ENCODE data around the gene DHRS12. TPM values are rescaled to one million over a fixed set of nuclear protein-coding genes. Genes with fewer than 3 reads are reported as not detected.
A peak's percentile ranks its signal among the peaks of the same experiment; 100 is the strongest.
"Not testable (repeated sequence)": the region's sequence is repeated elsewhere in the genome, so short reads cannot be mapped to it uniquely, and the experiment has no call there.

DHRS12 gene
- total RNA-seq, 1 donor from 2014 or later = 10.3 TPM

GRCh38 chr13:51826606-51827005 lies 22.6 kb upstream of the DHRS12 start:
- intact Hi-C loops (cut with micrococcal nuclease) = no loop called here
- Histone ChIP-seq H3K27me3 (ENCODE audit: low read depth) (no peaks in the 10 kb centered on the region), H3K4me1 (peaks cover 65% of the 10 kb centered on the region), H3K4me3 (peak overlapping the region; percentile 29), H3K36me3 (no peaks in the 10 kb centered on the region), H3K27ac (replicated peaks) (peak overlapping the region; percentile 73), H3K9me3 (replicated peaks) (no peaks in the 10 kb centered on the region)
- TF ChIP-seq, protein P1, sequence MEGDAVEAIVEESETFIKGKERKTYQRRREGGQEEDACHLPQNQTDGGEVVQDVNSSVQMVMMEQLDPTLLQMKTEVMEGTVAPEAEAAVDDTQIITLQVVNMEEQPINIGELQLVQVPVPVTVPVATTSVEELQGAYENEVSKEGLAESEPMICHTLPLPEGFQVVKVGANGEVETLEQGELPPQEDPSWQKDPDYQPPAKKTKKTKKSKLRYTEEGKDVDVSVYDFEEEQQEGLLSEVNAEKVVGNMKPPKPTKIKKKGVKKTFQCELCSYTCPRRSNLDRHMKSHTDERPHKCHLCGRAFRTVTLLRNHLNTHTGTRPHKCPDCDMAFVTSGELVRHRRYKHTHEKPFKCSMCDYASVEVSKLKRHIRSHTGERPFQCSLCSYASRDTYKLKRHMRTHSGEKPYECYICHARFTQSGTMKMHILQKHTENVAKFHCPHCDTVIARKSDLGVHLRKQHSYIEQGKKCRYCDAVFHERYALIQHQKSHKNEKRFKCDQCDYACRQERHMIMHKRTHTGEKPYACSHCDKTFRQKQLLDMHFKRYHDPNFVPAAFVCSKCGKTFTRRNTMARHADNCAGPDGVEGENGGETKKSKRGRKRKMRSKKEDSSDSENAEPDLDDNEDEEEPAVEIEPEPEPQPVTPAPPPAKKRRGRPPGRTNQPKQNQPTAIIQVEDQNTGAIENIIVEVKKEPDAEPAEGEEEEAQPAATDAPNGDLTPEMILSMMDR (IDR thresholded peaks at IDR 0.05; ENCODE audit: borderline replicate concordance) = no peak
- peak; percentile 71 for DNase-seq

DNA sequence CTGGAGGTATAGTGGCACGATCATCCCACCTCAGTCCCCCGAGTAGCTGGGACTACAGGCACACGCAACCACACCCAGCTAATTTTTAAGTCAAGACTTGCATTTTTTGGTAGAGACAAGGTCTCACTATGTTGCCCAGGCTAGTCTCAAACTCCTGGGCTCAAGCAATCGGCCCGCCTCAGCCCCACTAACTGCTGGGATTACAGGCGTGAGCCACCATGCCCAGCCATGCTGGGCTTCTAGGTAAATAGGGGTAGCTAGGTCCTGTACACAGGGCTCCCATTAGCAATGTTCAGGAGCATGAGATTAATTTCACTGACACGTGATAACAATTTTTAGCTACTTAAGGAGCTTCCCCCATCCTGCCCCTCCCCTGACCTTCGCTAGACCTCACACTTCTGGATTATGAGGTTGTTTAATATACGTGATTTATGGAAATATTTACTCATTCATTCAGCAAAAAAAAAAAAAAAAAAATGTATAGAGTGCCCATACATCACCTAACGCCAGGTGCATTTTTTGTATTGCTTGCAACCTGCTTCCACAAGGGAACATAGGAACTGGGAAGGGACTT lies 21.8 kb upstream of the DHRS12 start:
- Histone ChIP-seq H3K4me1 (peaks cover 64% of the 10 kb centered on the region), H3K4me3 (no peak overlapping the region), H3K27ac (replicated peaks) (peak overlapping the region; percentile 73), H3K36me3 (no peaks in the 10 kb centered on the region), H3K27me3 (ENCODE audit: low read depth) (no peaks in the 10 kb centered on the region), H3K9me3 (replicated peaks) (no peaks in the 10 kb centered on the region)
- DNase-seq = no peak
- TF ChIP-seq, protein P1 (IDR thresholded peaks at IDR 0.05; ENCODE audit: borderline replicate concordance) = no peak
- intact Hi-C loops (cut with micrococcal nuclease) = no loop called here

- Histone ChIP-seq H3K4me3 (no peak overlapping the region), H3K9me3 (replicated peaks) (no peaks in the 10 kb centered on the region), H3K4me1 (peaks cover 64% of the 10 kb centered on the region), H3K36me3 (no peaks in the 10 kb centered on the region), H3K27me3 (ENCODE audit: low read depth) (no peaks in the 10 kb centered on the region), H3K27ac (replicated peaks) (peak overlapping the region; percentile 73)
- DNase-seq = no peak
- intact Hi-C loops (cut with micrococcal nuclease) = no loop called here
- TF ChIP-seq, protein P1 (IDR thresholded peaks at IDR 0.05; ENCODE audit: borderline replicate concordance) = no peak
Measured at GRCh38 chr13:51825165-51825592, 21.2 kb upstream of the DHRS12 start.

GRCh38 chr13:51824712-51825111 lies 20.7 kb upstream of the DHRS12 start:
- H3K36me3 ChIP-seq; H3K4me3 ChIP-seq; intact Hi-C loops (cut with micrococcal nuclease); DNase-seq; H3K9me3 ChIP-seq (replicated peaks); H3K27me3 ChIP-seq (ENCODE audit: low read depth): not testable (repeated sequence)
- H3K27ac ChIP-seq (replicated peaks) = peak overlapping the region; percentile 73
- peaks cover 65% of the 10 kb centered on the region for H3K4me1 ChIP-seq

- Histone ChIP-seq H3K27me3 (ENCODE audit: low read depth) (no peaks in the 10 kb centered on the region), H3K27ac (replicated peaks) (peak overlapping the region; percentile 73), H3K9me3 (replicated peaks) (no peaks in the 10 kb centered on the region), H3K36me3 (no peaks in the 10 kb centered on the region), H3K4me3 (no peak overlapping the region), H3K4me1 (peaks cover 74% of the 10 kb centered on the region)
- TF ChIP-seq, protein P1 (IDR thresholded peaks at IDR 0.05; ENCODE audit: borderline replicate concordance) = no peak
- intact Hi-C loops (cut with micrococcal nuclease) = no loop called here
- DNase-seq = no peak
Measured at GRCh38 chr13:51823863-51824262, 19.9 kb upstream of the DHRS12 start.

- intact Hi-C loops (cut with micrococcal nuclease) = no loop called here
- Histone ChIP-seq H3K36me3 (no peaks in the 10 kb centered on the region), H3K9me3 (replicated peaks) (no peaks in the 10 kb centered on the region), H3K27ac (replicated peaks) (peak overlapping the region; percentile 73), H3K4me1 (peaks cover 78% of the 10 kb centered on the region), H3K27me3 (ENCODE audit: low read depth) (no peaks in the 10 kb centered on the region), H3K4me3 (no peak overlapping the region)
- TF ChIP-seq, protein P1 (IDR thresholded peaks at IDR 0.05; ENCODE audit: borderline replicate concordance) = no peak
- no peak for DNase-seq
Measured at GRCh38 chr13:51823359-51823758, 19.4 kb upstream of the DHRS12 start.
